K562 (cell line): ENCODE measurements around the gene ZBTB43. TPM values are rescaled to one million over a fixed set of nuclear protein-coding genes. Genes with fewer than 3 reads are reported as not detected.
A peak's percentile ranks its signal among the peaks of the same experiment; 100 is the strongest.

Experiments
- ATAC-seq: fragments of 200-7000 bp; cut with Tn5 transposase; 3 replicates; pipeline ENCODE4 v1.9.1; 2020; ENCODE audit warnings: moderate library complexity
- BruUV-seq: library from RNA; stranded (reverse); fragments of 400-500 nt; replicated peaks from 2 replicates; lab custom pipeline; 2021; lab: Mats Ljungman, UMichigan
- CTCF ChIA-PET: fragments of 300-600 bp; formaldehyde crosslinking; extraction: SDS; loops from one replicate; lab custom pipeline; 2021; ENCODE audit warnings: low intra/inter-chr PET ratio; lab: Yijun Ruan, JAX
- POLR2A ChIA-PET: fragments of 300-600, 350-650 bp; sonication (Branson Sonifier 250); formaldehyde crosslinking; extraction: SDS; loops from one replicate; lab custom pipeline; 2021; ENCODE audit warnings: antibody characterized with exemption, inconsistent platforms; lab: Yijun Ruan, JAX
- DNase-seq, 4 experiments: peaks; one replicate each; pipeline versions ENCODE4 v3.0.0 to v3.0.0-alpha.2; 2011 to 2018; ENCODE audit warnings: low spot score in 3 of 4, mixed read lengths in 3 of 4; ENCODE audit errors: extremely low read depth in 1 of 4
- FAIRE-seq: peaks from 2 replicates; lab custom pipeline; 2011; peaks lifted over from hg19 to GRCh38; lab: Jason Lieb, UNC
- H2AFZ ChIP-seq: 2 replicates; pipeline ENCODE4 v1.6.0; 2011; ENCODE audit warnings: low read depth, low read length, control low read depth, inconsistent platforms
- H3K27ac ChIP-seq: fragments of 200-600 bp; 3 replicates; pipeline ENCODE4 v1.8.0; 2011; ENCODE audit warnings: low read depth, mild to moderate bottlenecking, control low read depth, inconsistent platforms, low read length, moderate library complexity, mixed read lengths; ENCODE audit errors: extremely low read depth
- H3K27me3 ChIP-seq, 2 experiments: fragments of 300-600 bp in 1 of 2; 2 replicates in 1 of 2; 3 replicates in 1 of 2; pipeline versions ENCODE4 v1.6.0 to v1.8.0; 2011; ENCODE audit warnings: inconsistent platforms in 2 of 2, low read length in 2 of 2, mild to moderate bottlenecking in 1 of 2, mixed read lengths in 1 of 2, moderate library complexity in 1 of 2; ENCODE audit not compliant: control insufficient read depth in 2 of 2, insufficient read depth in 2 of 2
- H3K36me3 ChIP-seq: fragments of 300-600 bp; 3 replicates; pipeline ENCODE4 v1.8.0; 2011; ENCODE audit warnings: mild to moderate bottlenecking, low read length, inconsistent platforms; ENCODE audit not compliant: control insufficient read depth, insufficient read depth
- H3K4me1 ChIP-seq, 2 experiments: fragments of 200-600 bp in 1 of 2; replicated peaks in 1 of 2; 2 replicates in 1 of 2; 3 replicates in 1 of 2; pipeline versions ENCODE4 v1.5.1 to v1.8.0; 2011; ENCODE audit warnings: inconsistent platforms in 2 of 2, low read length in 2 of 2, mild to moderate bottlenecking in 1 of 2, mixed read lengths in 1 of 2, moderate library complexity in 1 of 2; ENCODE audit not compliant: control insufficient read depth in 2 of 2, insufficient read depth in 2 of 2
- H3K4me2 ChIP-seq: 2 replicates; pipeline ENCODE4 v1.6.1; 2011; ENCODE audit warnings: low read length, control low read depth, inconsistent platforms, mixed read lengths; ENCODE audit not compliant: insufficient read depth
- H3K4me3 ChIP-seq: fragments of 200-600 bp; sonication (generic), shearing (Covaris generic); 2 replicates; pipeline ENCODE4 v1.5.1; 2016; ENCODE audit warnings: control low read depth, inconsistent platforms
- H3K79me2 ChIP-seq: fragments of 200-600 bp; 3 replicates; pipeline ENCODE4 v1.8.0; 2011; ENCODE audit warnings: low read length, inconsistent platforms; ENCODE audit not compliant: control insufficient read depth, insufficient read depth
- H3K9ac ChIP-seq, 2 experiments: 2 replicates each; pipeline versions ENCODE4 v1.6.0 to v1.6.1; 2011; ENCODE audit warnings: low read depth in 2 of 2, low read length in 2 of 2, control low read depth in 1 of 2, inconsistent platforms in 1 of 2, mild to moderate bottlenecking in 1 of 2, mixed read lengths in 1 of 2; ENCODE audit not compliant: insufficient read depth in 1 of 2
- H3K9me1 ChIP-seq: one replicate; pipeline ENCODE4 v1.6.0; 2011; ENCODE audit warnings: inconsistent platforms, mild to moderate bottlenecking, low read length, moderate library complexity; ENCODE audit not compliant: control insufficient read depth, insufficient read depth
- H3K9me3 ChIP-seq: replicated peaks from 2 replicates; pipeline ENCODE4 v1.5.1; 2011; ENCODE audit warnings: low read depth, low read length, inconsistent platforms; ENCODE audit not compliant: control insufficient read depth, insufficient read depth
- H4K20me1 ChIP-seq: replicated peaks from 2 replicates; pipeline ENCODE4 v1.6.1; 2011; ENCODE audit warnings: low read length, inconsistent platforms, mixed read lengths; ENCODE audit not compliant: control insufficient read depth, insufficient read depth
- CHD1 ChIP-seq: fragments of 200-600 bp; sonication (generic); IDR thresholded peaks from one replicate; pipeline ENCODE4 v1.6.1; 2012; ENCODE audit warnings: mild to moderate bottlenecking, moderate library complexity, low read length, inconsistent platforms
- SRSF7 ChIP-seq: fragments of 200-400 bp; formaldehyde crosslinking; optimal IDR thresholded peaks from 2 replicates; pipeline ENCODE3; 2017; ENCODE audit warnings: mild to moderate bottlenecking, low read depth, low read length
- ZBTB2 ChIP-seq: fragments of 450-650 bp; IDR thresholded peaks from 2 replicates; pipeline ENCODE4 v1.6.1; 2016; ENCODE audit warnings: antibody characterized with exemption
- ZNF316 ChIP-seq: fragments of 450-650 bp; IDR thresholded peaks from 2 replicates; pipeline ENCODE4 v1.6.1; 2016
- WGBS: fragments of 100-300 bp; shearing (Covaris generic); methylation state at CpG from one replicate; pipeline ENCODE4 v1.1.6; 2016; ENCODE audit warnings: low coverage, mixed read lengths; ENCODE audit not compliant: insufficient coverage; ENCODE audit errors: missing lambda C conversion rate; 5-methylcytosine and 5-hydroxymethylcytosine counted together
- in situ Hi-C: fragments of 300-500 bp; cut with MboI; formaldehyde crosslinking; loops from 4 replicates; pipeline ENCODE4 v1.15.0; 2018; ENCODE audit warnings: inconsistent platforms, mixed read lengths
- intact Hi-C: fragments of 100-400 bp; cut with micrococcal nuclease; formaldehyde crosslinking; loops from 2 replicates; pipeline ENCODE4 v1.14.2; 2022
- polyA plus RNA-seq, 8 experiments: library from polyadenylated mRNA; depleted of rRNA in 4 of 8; stranded (reverse) in 5 of 8; unstranded in 3 of 8; fragments of >200 nt; fragmentation: Nextera tagmentation in 2 of 8; fragmentation: Illumina TruSeq in 1 of 8; extraction: Ambion mirVana in 2 of 8; extraction: Trizol in 1 of 8; gene quantifications; 2 replicates each; pipeline versions ENCODE4 v1.2.1 to v1.2.3, GENCODE V29; 2011 to 2014; ENCODE audit warnings: inconsistent platforms in 1 of 8, missing spikeins in 1 of 8
- total RNA-seq, 7 experiments: library from RNA; depleted of rRNA in 6 of 7; stranded (reverse); fragments of >200 nt in 6 of 7; fragmentation: Illumina TruSeq in 2 of 7; extraction: Trizol in 2 of 7; gene quantifications; 2 replicates each; pipeline versions ENCODE4 v1.2.1 to v1.2.3, GENCODE V29; 2011 to 2021; ENCODE audit warnings: low replicate concordance in 1 of 7

ZBTB43 gene
- total and polyA plus RNA-seq, 9 of the 15 experiments (the other 6 are each of a cell fraction or from before 2014, with no cell fraction given) = 3.9 to 17.2 (median 9.1) TPM

GRCh38 chr9:126802318-126803059 lies 2.4 kb upstream of the ZBTB43 start:
- no peak overlapping the region for H3K4me2 ChIP-seq

More at GRCh38 chr9:126802318-126803059, 2.4 kb upstream of the ZBTB43 start:
- peak overlapping the region; percentile 11; the same call in 1 of the 2 replicates for H2AFZ ChIP-seq
- no peaks in the 10 kb centered on the region for H3K27me3 ChIP-seq
- H3K36me3 ChIP-seq = peaks cover 16% of the 10 kb centered on the region
- no peak overlapping the region for H3K9ac ChIP-seq
- no peak overlapping the region for H3K4me3 ChIP-seq
- ChIA-PET CTCF (no interaction called here), POLR2A (interaction anchor here (1.0 kb wide), 1 partner anchor 14 kb away, joined by 4 read pairs; no protein-coding TSS in a partner anchor)
- ATAC-seq (no peak), FAIRE-seq (no peak), DNase-seq (no peak)
- no TSS peak for BruUV-seq
- peaks cover 16 to 18% of the 10 kb centered on the region in 2 experiments; a peak in 4 of 5 replicates for H3K4me1 ChIP-seq
- no peak for TF ChIP-seq SRSF7
- no peak for TF ChIP-seq CHD1
- no peak for TF ChIP-seq ZBTB2
- TF ChIP-seq ZNF316 = no peak
- peaks cover 12% of the 10 kb centered on the region for H4K20me1 ChIP-seq
- in situ Hi-C loops (no loop called here), intact Hi-C loops (no loop called here)
- WGBS = 45% methylated on average over 8 of the region's 8 CpGs
- H3K9me3 ChIP-seq = peaks cover 6% of the 10 kb centered on the region; the same call in 1 of the 2 replicates
- peaks cover 27% of the 10 kb centered on the region for H3K79me2 ChIP-seq
- H3K27ac ChIP-seq = no peak overlapping the region
- H3K9me1 ChIP-seq = no peaks in the 10 kb centered on the region
